CD4-positive, alpha-beta T cell treated with Interleukin-2 at 100 ng/mL for 4 hours (primary cell): ENCODE data around the gene GLCE.
A peak's percentile ranks its signal among the peaks of the same experiment; 100 is the strongest.

Experiments used
- DNase-seq: peaks from one replicate; pipeline ENCODE4 v3.0.0-alpha.2; 2020; ENCODE audit warnings: low spot score

GLCE gene

DNA sequence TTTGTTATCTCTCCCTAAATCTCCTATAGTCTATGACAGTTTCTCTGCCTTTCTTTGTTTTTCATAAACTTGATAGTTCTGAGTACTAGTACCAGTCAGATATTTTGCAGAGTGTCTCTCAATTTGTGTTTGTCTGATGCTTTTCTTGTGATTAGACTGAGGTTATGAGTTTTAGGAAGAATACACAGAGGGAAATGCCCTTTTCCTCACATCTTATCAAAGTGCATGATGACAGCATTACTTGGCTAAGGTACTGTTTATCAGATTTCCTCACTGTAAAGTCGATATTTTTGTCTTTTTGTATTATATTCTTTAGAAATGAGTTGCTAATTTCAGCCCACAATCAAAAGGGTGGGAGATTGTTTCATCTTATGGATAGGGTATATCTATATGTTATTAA, 45.6 kb downstream of the GLCE start:
- no peak for DNase-seq

DNA sequence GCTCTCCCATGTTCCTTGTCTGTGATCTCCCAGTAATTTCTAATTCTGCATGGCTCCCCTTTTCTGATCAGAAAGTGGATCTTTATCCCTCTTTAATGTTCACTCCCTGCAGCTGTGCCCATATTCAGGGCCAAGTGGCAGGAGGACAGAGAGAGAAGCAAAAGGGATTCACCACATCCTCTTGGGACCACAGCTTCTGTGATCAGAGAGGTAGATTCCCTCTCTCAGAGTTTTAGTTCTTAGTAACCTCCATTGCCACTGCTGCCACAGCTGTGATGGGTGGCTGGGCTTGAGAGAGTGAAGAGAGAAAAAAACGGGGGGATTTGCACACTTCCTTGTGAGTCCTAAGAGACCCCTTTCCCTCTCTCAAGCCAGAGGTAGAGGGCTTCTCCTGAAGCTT, 49.2 kb downstream of the GLCE start:
- no peak for DNase-seq

DNA sequence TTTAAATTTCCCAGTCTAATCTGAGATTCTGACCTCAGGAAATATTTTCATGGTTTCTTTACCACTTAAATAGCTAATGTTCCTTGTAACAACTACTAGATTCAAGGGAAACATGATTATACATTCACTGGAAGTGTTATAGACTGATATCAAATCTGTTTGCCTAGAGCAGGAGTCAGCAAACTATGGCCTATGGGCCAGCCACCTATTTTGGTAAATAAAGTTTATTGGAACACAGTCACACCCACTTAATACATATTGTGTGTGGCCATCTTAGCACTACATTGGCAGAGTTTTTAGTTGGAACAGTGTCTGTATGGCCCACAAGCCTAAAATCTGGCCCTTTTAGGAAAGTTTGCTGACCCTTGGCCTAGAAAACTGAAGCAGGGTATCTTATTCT, 50.1 kb downstream of the GLCE start:
- no peak for DNase-seq

DNA sequence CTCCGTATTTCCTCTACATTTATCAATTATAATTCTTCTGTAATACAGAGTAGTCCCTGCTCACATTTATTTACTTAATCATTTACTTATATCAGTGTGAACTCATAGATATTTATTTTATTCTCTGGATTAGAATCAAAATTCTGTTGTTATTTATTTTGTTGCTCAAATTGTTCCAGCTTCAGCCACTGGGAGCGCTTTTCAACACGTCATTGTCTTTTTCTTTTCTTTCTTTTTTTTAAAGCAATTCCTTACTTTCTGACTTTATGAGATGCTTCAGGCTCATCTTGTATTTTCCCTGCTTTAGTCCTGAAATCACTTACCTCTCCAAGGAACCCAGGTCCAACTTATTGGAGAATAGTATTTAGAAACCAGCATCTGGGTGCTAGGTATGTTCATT, 53.4 kb downstream of the GLCE start:
- no peak for DNase-seq

GRCh38 chr15:69215314-69216035, 55.0 kb downstream of the GLCE start:
- DNase-seq = no peak

GRCh38 chr15:69217381-69217780, 56.9 kb downstream of the GLCE start:
- DNase-seq = no peak

GRCh38 chr15:69219690-69220089, 59.3 kb downstream of the GLCE start:
- no peak for DNase-seq

DNA sequence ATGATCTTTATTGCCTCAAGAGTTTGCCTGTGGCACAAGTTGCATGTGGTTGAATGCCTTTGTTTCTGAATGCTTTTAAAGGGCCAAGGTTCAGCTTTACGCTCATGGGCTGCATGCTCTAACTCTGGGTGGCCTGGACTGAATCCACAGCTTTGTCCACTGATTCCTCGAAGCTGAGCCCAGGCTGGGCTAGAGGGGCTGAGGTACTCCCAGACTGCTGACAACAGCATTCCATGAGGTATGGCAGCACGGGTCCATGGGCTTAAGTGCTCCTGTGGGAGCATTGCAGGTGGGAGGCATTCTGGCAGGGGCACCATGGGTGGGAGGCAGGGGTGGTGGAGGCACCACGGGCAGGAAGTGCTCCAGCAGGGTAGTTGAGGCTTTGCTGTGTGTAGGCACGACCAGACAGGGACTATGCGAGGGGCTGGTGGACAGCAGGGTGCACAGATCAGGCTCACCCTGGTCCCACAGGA, 61.6 kb downstream of the GLCE start:
- no peak for DNase-seq

- no peak for DNase-seq
Observed at GRCh38 chr15:69223083-69223813, 62.8 kb downstream of the GLCE start.

- DNase-seq = no peak
Observed at GRCh38 chr15:69224383-69224782, 63.9 kb downstream of the GLCE start.

DNA sequence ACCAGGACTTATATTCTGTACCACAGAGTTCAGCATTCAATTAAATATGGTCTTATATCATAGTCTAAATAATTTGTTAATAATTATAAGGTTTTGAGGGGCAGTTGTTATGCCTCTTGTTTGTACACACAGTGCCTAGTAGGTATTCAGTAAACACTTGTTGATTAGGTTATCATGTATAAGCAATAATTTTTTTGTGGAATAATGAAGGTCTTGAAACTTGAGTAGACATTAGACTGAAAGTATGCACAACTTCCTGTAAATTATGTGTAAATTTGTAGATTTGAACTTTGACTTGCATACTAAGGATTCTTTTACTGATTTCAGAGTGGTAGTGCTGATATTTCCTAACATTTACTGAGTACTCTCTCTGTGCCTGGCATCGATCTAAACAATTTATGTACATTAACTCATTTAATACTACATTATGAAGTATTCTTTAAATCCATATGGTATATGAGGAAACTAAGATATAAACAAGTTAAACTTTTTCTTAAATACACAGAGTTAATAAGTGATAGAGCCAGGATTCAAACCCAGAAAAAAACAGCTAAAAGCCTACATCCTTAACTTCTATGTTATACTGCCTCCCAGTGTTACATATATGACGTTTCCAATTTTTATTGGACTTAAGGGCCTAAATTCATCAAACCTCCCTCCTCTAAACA, 65.1 kb downstream of the GLCE start:
- DNase-seq = no peak

DNA sequence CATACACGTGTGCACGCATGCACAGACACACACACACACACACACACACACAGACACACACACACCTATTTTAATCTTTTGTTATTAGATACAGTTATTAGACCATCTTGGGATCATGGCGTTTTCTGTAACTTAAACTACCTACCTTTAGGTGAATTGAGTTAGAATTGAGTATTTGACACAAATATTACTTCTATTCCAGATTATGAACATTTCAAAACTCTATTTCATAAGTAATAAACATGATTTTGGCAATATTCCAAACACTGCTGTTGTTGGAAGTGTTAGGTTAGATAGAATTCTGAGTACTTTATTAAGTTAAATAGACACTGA, 65.6 kb downstream of the GLCE start:
- no peak for DNase-seq

GRCh38 chr15:69232144-69232543, 71.7 kb downstream of the GLCE start:
- DNase-seq = no peak

GRCh38 chr15:69232765-69233164, 72.3 kb downstream of the GLCE start:
- DNase-seq = no peak

DNA sequence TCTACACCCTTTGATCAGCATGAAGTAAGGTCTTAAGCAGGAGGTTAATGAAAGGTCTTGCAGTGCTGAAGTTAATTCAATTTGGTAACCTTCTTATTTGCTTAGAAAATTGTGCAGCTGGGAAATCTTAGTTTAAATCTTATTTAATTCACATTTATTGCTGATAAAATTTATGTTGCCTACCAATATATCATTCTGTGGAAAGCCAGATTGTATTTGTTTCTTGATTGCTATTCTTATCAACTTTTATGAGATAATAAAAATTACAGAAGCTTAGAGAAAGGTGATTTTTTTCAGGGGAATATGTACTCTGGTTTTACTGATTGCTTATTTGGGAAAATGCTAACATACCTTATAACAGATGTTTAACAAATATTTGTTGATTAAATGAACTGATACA, 74.2 kb downstream of the GLCE start:
- no peak for DNase-seq

DNA sequence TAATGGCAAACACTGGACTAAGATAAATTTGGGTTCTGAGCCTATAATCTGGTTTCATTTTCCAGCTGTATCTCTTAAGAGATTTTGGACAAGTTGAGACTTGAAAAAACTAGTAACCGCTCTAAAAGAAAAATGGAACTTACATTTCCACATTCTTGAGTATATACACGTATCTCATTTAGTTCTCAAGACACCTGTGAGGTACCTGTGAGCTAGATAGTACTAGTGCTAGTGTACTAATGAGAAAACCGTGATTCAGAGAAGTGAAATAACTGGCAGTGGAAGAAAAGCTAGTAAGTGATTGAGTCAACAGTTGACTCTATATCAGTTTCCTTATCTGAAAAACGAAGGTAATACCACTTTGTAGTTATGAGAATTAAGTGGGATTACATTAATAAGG, 76.1 kb downstream of the GLCE start:
- no peak for DNase-seq

- no peak for DNase-seq
Observed at GRCh38 chr15:69237718-69238117, 77.3 kb downstream of the GLCE start.

GRCh38 chr15:69244798-69245197, 84.4 kb downstream of the GLCE start:
- no peak for DNase-seq

DNA sequence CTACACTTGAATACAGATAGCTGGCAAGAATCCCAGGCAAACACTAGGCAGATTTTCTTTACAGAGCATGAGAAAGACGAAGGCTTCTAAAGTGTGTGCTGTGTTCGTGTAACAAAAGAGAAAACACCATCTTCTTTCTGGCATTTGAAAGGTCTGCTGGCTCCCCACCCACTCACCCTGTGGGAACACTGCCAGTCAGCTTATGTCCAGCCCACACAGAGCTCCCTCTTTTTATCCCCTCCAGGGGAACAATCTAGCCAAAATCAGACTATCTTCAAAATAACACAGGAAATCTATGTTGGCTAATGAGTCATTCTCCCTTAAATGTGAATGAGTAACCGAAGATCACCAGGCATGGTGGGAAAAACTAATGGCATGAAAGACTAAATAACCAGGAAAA, 92.7 kb downstream of the GLCE start:
- no peak for DNase-seq

DNA sequence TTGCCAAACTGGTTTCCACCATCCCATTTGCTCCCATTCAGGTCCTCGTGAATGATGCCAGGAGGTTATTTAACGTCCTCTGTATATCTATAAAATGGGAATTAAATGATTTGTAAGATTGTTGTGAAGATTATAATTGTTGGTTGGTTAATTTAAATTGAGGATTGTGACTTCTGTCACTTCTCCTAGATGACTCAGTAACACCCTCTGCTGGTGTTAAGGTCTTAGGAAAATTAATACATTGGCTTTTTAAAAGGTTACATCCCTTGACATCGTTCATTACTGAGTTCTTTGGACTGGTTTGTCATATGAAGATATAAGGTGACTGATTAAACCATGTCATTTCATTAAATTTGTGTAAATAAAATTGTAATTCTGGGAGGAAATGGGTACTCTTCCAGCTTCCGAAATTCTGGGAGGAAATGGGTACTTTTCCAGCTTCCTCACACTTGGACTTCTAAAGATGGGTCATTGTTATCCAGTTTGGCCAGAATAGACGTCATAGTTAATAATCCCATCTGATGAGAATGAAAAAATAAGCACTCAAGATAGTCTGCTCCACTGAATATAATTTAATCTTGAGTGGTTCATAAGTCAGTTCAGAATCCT, 105.0 kb downstream of the GLCE start:
- peak; percentile 18 for DNase-seq

- no peak for DNase-seq
Observed at GRCh38 chr15:69271217-69271616, 110.8 kb downstream of the GLCE start.

DNA sequence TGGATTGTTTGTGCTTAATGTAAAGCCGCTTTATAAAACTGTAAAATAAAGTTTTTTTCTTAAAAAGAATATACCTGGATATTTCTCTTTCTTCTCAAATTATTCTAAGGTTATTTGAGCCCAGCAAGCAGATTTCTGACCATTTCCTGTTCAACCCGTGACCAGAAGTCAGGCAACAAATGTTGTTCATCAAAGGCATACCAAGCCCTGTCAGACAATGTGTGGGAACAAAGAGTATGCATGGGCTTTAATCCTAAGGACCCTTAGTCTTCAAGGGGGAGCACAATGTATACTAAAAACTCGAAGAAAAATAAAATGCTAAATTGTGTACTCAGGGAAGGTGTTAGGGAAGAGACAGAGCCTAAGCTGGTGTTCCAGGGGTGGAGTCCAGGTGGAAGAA, 111.7 kb downstream of the GLCE start:
- DNase-seq = no peak

- DNase-seq = no peak
Observed at GRCh38 chr15:69272891-69273290, 112.5 kb downstream of the GLCE start.
